ENCODE measurements around the gene TBC1D1.

Gene TBC1D1

DNA sequence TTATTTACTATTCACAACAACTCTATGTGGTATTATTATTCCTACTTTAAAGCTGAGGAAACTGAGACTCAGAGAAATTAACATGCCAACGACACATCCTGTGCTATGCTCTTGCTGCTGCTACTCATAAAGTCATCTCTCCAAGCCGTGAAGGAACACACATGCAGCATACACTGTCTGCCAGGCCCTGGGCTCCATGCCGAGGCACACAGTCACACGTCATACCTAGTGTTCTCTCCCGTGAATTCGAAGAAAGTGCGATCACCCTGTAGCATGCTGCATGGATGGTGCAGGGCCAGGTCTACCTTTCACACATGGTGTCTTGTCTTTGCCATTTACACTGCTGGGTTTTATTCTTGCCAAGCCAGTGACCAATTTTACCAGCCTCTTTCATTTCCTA, 34.1 kb downstream of the TBC1D1 start:
- DNase-seq (ENCODE audit: low read depth in 2 of 2): no peak

- no peak for DNase-seq (ENCODE audit: low read depth in 2 of 2)
Measured at GRCh38 chr4:37927434-37927833, 36.5 kb downstream of the TBC1D1 start.

- no peak for DNase-seq (ENCODE audit: low read depth in 2 of 2)
Measured at GRCh38 chr4:37928426-37929416, 37.8 kb downstream of the TBC1D1 start.

DNA sequence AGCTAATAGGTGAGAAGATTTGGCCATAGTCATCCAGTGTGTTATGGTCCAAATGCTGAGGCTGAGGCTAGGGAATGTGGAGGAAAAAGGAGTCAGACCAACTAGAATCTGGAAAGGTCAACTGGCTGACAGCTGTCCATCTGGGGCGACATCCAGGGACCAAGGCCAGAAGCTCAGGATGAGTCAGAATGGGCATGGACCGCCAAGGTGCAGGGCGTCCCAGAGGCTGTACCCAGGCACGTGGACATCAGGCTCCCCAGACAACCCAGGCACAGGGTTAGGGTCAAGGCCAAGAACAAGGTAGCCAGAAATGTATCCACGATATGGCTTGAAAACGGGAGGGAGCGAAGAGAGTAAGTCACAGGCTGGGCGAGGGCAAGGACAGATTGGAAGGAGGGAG, 43.2 kb downstream of the TBC1D1 start:
- no peak for DNase-seq (ENCODE audit: low read depth in 2 of 2)

GRCh38 chr4:37934609-37935008, 43.7 kb downstream of the TBC1D1 start:
- no peak for DNase-seq (ENCODE audit: low read depth in 2 of 2)

GRCh38 chr4:37935026-37935425, 44.1 kb downstream of the TBC1D1 start:
- DNase-seq (ENCODE audit: low read depth in 2 of 2): no peak

GRCh38 chr4:37936889-37937498, 46.1 kb downstream of the TBC1D1 start:
- DNase-seq (ENCODE audit: low read depth in 2 of 2): no peak

- no peak for DNase-seq (ENCODE audit: low read depth in 2 of 2)
Measured at GRCh38 chr4:37938208-37938607, 47.3 kb downstream of the TBC1D1 start.

GRCh38 chr4:37946503-37947179, 55.8 kb downstream of the TBC1D1 start:
- DNase-seq (ENCODE audit: low read depth in 2 of 2): no peak

- DNase-seq (ENCODE audit: low read depth in 2 of 2): no peak
Measured at GRCh38 chr4:37948542-37948941, 57.7 kb downstream of the TBC1D1 start.

DNA sequence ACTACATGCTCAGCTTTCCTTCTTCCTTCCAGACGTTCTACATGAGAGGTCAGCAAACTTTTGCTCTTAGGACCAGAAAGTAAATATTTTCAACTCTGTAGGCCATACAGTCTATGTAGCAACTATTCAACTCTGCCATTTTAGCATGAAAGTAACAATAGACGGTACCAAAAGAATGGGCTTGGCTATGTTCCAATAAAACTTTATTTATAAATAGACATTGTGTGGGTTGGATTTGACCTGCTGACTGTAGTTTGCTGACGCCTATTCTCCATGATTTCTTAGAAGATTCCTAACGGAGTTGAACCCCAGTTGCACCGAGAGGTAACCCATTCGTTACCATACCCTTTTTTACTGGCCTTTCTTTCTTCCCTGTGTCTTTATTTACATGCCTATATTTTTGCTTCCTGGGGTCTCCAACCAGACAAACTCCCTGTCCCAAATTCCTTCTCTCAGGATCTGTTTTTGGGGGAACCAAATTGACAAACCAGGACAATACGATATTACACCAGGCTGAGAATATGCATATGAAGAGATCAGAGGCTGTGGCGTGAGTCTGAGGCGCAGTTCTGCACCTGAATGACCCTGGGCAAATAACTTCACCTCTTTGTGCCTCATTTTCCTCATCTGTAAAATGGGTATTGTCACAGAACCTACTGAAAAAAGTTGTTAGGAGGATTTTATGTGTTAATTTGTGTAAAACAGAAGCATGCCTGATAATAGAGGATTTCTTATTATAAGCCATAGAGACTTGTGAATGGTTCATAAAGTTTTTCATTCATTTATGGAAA, 58.9 kb downstream of the TBC1D1 start:
- DNase-seq (ENCODE audit: low read depth in 2 of 2): no peak

GRCh38 chr4:37951461-37952352, 60.8 kb downstream of the TBC1D1 start:
- no peak for DNase-seq (ENCODE audit: low read depth in 2 of 2)

DNA sequence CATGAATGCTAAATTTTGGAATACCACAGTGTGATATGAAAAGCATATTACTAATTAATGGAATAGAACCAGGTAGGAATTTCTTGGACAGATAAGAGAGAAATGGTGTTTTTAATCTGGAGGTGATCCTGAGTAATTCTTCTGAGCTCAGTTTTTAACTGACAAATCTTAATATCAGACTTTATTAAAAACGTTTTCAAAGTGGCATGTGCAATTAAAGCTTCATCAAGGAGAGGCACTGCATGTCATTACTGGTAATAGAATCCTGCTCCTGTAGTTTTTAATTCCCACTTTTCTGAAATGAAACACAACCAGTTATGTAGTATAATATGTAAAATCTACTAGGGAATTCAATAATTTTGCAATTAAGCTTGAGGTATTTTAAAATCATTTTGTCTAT, 62.3 kb downstream of the TBC1D1 start:
- no peak for DNase-seq (ENCODE audit: low read depth in 2 of 2)

DNA sequence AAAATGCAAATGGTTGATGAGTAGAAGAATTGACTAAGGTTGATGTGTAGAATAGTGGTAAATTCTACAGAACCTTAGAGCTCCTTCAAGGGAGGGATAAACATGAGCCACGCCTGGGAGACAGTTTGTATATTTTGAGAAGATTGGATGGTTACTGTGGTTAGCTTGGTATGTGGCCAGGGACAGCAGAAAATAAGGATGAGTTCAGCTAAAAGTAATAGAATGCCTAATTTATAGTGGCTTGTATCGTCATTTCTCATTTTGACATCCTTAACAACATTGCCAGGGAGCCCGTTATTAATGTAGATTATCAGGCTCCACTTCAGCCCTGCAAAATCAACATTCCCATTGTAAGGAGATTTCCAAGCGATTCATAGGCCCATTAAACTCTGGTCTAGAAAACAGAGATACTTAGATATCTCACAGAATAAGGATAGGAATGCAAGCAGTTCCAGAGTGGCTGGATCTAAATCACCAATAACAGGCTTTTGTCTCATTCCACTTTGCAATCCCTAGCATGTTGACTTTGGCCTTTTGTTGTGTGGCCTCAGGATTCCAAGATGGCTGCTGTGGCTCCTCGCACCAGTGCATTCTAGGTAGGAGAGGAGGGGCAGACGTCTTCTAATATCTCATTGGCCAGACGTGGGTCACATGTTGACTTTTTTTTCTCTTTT, 62.9 kb downstream of the TBC1D1 start:
- no peak for DNase-seq (ENCODE audit: low read depth in 2 of 2)

- no peak for DNase-seq (ENCODE audit: low read depth in 2 of 2)
Measured at GRCh38 chr4:37956941-37957340, 66.1 kb downstream of the TBC1D1 start.

- DNase-seq (ENCODE audit: low read depth in 2 of 2): no peak
Measured at GRCh38 chr4:37958932-37959331, 68.0 kb downstream of the TBC1D1 start.

DNA sequence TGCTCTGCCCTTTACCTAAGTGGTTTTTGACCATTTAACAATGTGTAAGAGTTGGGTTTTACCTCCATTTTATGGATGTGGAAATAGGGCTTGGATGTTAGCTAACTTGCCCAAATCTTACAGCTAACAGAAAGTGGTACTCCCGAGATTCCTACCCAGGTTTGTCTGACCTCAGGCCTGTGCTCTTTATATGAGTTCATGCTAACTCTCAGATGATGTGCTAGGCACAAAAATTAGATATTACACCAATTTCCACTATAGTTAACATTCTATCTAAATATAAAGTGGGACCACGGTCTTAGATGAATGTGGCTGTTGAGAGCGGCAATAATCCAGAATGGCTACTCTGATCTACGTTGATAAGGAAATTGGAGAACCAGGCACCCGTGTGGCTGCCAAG, 69.2 kb downstream of the TBC1D1 start, which contains the start of gene PTTG2:
Gene PTTG2 (plus strand): TSS at position 301 of the 400 bp plus-strand sequence. CDS start 37 bp downstream, at position 338.
- no peak for DNase-seq (ENCODE audit: low read depth in 2 of 2)

DNA sequence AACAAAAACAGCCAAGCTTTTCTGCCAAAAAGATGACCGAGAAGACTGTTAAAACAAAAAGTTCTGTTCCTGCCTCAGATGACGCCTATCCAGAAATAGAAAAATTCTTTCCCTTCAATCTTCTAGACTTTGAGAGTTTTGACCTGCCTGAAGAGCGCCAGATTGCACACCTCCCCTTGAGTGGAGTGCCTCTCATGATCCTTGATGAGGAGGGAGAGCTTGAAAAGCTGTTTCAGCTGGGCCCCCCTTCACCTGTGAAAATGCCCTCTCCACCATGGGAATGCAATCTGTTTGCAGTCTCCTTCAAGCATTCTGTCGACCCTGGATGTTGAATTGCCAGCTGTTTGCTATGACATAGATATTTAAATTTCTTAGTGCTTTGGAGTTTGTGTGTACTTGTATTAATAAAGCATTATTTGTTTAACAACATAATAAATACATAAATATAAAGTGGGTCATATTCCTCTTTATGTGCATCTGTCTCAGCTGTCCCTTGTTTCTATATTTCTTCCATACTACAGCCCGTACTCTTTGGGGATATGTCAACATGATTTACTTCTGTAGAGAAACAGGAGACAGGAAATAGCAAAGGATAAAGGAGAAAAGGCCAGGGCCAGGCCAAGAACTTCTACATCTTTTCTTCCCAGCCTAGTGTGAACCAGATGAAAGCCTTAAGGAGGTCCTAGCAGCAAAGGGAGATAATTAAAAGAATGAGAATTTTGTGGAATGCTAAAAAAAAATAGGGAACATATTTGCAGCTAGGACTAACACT, 70.0 kb downstream of the TBC1D1 start:
- no peak for DNase-seq (ENCODE audit: low read depth in 2 of 2)
